Stimulated activated naive B cell treated with anti-CD40 and anti-IgM and Interleukin-4, amounts not matched to agents 10 μg/mL and 1 μg/mL and 100 μg/mL, for 72 hours (primary cell): ENCODE data around the gene ZBTB16.
A peak's percentile ranks its signal among the peaks of the same experiment; 100 is the strongest.

ENCODE experiments used
- ATAC-seq, 2 donors: fragments of 150-1000 bp; cut with Tn5 transposase; replicated peaks; 2 replicates each; pipeline ENCODE4 v1.10.0; 2021; ENCODE audit warnings: moderate library complexity in 1 of 2
- DNase-seq: peaks from one replicate; pipeline ENCODE4 v3.0.0; 2021
- H3K27ac Mint-ChIP-seq: one replicate; pipeline ENCODE4 v1.8.0; 2022; ENCODE audit warnings: mild to moderate bottlenecking, mixed read lengths
- H3K27me3 Mint-ChIP-seq, 2 donors: one replicate each; pipeline ENCODE4 v1.8.0; 2022; ENCODE audit warnings: mixed read lengths in 2 of 2
- H3K36me3 Mint-ChIP-seq, 2 donors: one replicate each; pipeline ENCODE4 v1.8.0; 2022; ENCODE audit warnings: mixed read lengths in 2 of 2, mild to moderate bottlenecking in 1 of 2
- H3K4me1 Mint-ChIP-seq, 2 donors: one replicate each; pipeline ENCODE4 v1.8.0; 2022; ENCODE audit warnings: mixed read lengths in 2 of 2, mild to moderate bottlenecking in 1 of 2
- H3K4me3 Mint-ChIP-seq, 2 donors: one replicate each; pipeline ENCODE4 v1.8.0; 2022; ENCODE audit warnings: mild to moderate bottlenecking in 2 of 2, mixed read lengths in 2 of 2, moderate library complexity in 1 of 2
- H3K9me3 Mint-ChIP-seq, 2 donors: one replicate each; pipeline ENCODE4 v1.8.0; 2022; ENCODE audit warnings: mixed read lengths in 2 of 2, mild to moderate bottlenecking in 1 of 2

ZBTB16 gene

DNA sequence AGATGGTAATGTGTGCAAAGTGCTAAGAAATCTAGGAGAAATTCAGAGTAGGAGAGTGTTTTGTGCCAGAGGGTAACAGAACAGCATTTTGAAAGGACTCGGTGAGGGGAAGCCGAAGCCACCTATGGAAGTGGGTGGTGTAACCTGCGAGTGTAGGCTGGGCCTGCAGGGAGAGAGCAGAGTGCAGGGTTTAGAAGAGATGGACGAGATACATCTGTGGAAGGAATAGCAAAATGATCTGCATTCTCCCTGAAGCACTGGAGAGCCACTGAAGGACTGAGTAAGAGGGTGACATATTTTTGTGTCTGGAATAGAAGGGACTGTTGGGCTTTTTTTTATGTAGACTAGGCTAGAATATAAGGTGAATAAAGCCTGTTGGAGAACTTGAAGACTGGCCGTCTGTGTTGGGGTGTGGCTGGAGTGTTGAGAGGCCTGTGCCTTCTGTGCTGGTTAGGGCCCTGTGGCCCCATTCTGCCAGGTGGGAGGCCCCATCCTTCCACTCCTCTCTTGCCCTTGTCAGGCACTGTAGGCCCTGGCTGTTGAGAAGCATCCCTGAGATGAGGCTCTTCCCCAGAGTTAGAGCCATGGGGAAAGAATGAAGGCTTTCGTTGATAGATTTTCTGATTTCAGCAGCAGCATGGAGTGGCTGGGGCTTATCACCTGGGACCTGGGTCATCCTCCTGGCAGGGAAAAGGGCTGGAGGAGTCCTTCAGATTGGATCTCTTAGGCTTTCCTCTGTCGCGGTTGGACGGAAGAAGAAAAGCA, 102.2 kb downstream of the ZBTB16 start:
- H3K4me1 Mint-ChIP-seq, result peaks cover 71 to 99% of the 10 kb centered on the region in 2 donors
- H3K27ac Mint-ChIP-seq, result peak overlapping the region; percentile 74
- H3K9me3 Mint-ChIP-seq, result peaks cover 3 to 5% of the 10 kb centered on the region in 2 donors
- H3K27me3 Mint-ChIP-seq, result no peaks in the 10 kb centered on the region
- no peak for DNase-seq
- no peak overlapping the region for H3K4me3 Mint-ChIP-seq
- ATAC-seq, result no peak
- H3K36me3 Mint-ChIP-seq, result peaks cover 0 to 6% of the 10 kb centered on the region in 2 donors

DNA sequence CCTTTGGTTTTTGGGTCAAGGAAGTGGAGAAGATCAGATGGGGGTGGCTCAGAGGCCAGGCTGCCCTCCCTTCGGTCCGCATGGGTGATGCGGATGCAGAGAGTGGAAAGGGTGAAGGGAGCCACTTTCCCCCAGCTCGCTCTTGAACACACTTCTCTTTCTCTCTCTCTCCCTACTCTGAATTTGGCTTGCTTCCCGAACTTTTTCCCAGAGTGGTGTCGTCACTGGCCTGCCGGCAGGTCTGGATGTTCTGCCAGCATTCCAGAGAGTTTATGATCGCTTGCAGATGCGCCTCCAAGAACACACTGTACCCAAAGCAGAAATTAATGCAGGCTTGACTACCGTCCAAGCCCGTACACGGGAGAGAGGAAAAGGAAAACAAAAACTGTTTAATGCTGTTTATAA, 103.2 kb downstream of the ZBTB16 start:
- peaks cover 72 to 100% of the 10 kb centered on the region in 2 donors for H3K4me1 Mint-ChIP-seq
- H3K9me3 Mint-ChIP-seq, result peaks cover 3 to 5% of the 10 kb centered on the region in 2 donors
- peaks cover 0 to 6% of the 10 kb centered on the region in 2 donors for H3K36me3 Mint-ChIP-seq
- peak overlapping the region; percentile 76 for H3K27ac Mint-ChIP-seq
- DNase-seq (no peak), ATAC-seq (no peak)
- peak overlapping the region; percentile 77 to 79 for H3K4me3 Mint-ChIP-seq
- H3K27me3 Mint-ChIP-seq, result no peaks in the 10 kb centered on the region

DNA sequence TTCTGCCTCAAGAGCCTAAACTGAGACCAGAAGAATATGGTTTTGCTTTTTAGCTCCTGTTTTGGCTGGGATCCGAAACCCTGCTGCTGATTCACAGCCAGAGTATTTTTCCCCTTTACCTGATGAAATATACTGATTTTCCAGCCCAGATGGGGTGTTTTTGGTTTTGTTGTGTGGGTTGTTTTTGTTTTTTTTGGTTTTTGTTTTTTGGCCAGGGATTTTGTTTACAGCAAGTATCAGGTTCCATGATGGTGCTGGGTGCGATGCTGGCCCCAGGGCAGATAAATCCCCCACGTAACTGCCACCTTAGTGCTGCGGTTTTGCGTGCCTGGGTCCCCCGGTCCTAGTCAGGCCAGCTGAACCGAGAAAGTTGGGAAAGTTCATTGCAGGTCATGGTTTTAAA, 103.7 kb downstream of the ZBTB16 start:
- no peak for DNase-seq
- H3K9me3 Mint-ChIP-seq, result peaks cover 3 to 5% of the 10 kb centered on the region in 2 donors
- no peaks in the 10 kb centered on the region for H3K27me3 Mint-ChIP-seq
- peaks cover 0 to 2% of the 10 kb centered on the region in 2 donors for H3K36me3 Mint-ChIP-seq
- H3K4me3 Mint-ChIP-seq, result peak overlapping the region; percentile 11 to 63
- H3K27ac Mint-ChIP-seq, result peak overlapping the region; percentile 57
- no peak for ATAC-seq
- peaks cover 72 to 100% of the 10 kb centered on the region in 2 donors for H3K4me1 Mint-ChIP-seq

DNA sequence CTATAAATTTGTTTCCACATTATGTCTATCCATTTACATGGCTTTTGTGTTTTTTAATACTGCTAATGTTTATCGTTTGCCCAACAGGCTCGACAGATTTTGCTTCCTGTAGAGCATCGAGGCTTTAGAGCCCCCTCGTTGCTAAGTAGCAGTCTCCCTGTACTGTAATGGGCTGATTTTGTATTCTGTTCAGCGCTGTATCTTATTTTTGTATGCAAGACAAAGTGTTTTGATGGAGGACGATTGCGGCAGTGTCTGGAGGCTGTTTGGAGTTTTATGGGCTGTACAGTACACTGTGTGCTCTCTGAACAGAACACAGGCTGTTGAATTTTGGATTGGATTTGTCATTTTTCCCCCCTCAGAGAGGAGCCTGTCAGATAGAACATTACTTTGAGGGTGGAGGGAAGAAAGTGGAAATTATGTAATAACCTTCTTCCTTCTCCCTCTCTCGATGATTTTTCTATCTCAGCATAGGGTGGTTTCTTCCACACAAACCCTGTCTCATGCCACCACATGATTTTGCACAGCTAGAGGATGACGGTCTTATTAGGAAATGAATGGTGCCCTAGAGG, 104.4 kb downstream of the ZBTB16 start:
- H3K27ac Mint-ChIP-seq, result no peak overlapping the region
- DNase-seq (no peak), ATAC-seq (no peak)
- H3K4me3 Mint-ChIP-seq, result peak overlapping the region in 1 of 2 donors; percentile 63
- peaks cover 3 to 5% of the 10 kb centered on the region in 2 donors for H3K9me3 Mint-ChIP-seq
- no peaks in the 10 kb centered on the region for H3K27me3 Mint-ChIP-seq
- peaks cover 74 to 100% of the 10 kb centered on the region in 2 donors for H3K4me1 Mint-ChIP-seq
- H3K36me3 Mint-ChIP-seq, result no peaks in the 10 kb centered on the region

DNA sequence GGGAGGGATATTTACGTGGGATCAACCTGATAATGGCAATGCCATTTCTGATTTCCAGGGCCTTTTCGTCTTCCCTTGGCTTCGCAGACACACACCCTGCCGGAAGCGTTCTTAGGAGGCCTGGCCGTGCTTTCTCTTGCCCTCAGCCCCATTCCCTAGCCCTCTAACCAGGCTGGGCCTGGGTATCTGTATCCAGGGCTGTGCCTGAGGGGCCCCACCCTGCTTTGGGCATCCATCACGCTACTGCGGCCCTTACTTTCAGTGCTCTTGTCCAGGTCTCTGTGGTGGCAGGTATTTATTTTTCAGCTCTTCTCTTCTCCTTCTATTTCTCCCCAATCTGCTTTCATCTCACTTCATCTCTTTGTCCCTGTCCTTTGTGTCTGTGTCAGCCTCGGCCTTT, 105.0 kb downstream of the ZBTB16 start:
- Mint-ChIP-seq H3K4me1 (peaks cover 75 to 100% of the 10 kb centered on the region in 2 donors), H3K27ac (no peak overlapping the region), H3K27me3 (no peaks in the 10 kb centered on the region), H3K4me3 (no peak overlapping the region), H3K36me3 (no peaks in the 10 kb centered on the region), H3K9me3 (peaks cover 3 to 5% of the 10 kb centered on the region in 2 donors)
- no peak for ATAC-seq
- no peak for DNase-seq

DNA sequence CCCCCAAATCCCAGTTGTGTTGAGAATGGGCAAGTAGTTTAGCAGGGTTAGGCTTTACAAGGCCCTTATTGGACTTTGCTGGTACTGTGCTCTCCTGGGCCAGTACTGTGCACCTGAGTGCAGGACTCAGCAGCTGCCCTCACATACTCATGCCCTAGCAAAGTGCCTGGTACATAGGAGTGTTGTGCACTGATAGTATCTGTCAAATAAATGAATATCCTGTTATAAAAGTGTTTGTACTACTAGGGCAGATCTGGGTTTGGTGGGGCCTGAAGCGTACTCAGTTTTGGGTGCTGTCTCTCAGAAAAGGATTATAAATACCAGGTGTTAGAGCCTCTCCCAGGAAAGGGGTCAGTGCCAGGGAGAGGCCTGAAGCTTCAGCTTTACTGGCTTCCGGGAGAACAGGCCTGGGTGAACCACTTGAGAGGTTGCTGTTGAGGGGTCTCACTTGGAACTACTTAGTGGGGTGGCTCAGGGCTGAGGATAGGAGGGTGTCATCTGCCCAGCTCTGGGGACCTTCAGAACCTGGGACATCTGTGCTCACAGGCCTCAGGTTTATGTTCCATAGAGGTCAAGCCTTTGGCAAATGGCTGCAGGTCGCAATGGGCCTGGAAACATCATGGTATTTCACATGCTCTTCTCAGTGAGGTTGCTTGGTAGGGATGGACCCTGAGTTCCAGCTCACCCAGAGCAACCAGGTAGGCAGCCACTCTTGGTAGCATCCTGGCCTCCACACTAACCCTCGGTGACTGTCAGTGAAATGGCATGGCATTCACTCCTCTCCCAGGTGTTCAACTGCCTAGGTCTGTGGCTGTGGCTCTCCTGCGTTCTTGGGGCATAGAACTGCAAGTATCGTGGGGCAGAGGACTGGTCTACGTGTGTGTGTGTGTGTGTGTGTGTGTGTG, 106.1 kb downstream of the ZBTB16 start:
- Mint-ChIP-seq H3K27ac (peak overlapping the region; percentile 27), H3K27me3 (no peaks in the 10 kb centered on the region), H3K36me3 (no peaks in the 10 kb centered on the region), H3K4me3 (no peak overlapping the region), H3K4me1 (peaks cover 72 to 98% of the 10 kb centered on the region in 2 donors), H3K9me3 (peaks cover 3 to 5% of the 10 kb centered on the region in 2 donors)
- ATAC-seq (peak in 1 of 2 donors; percentile 1), DNase-seq (no peak)

DNA sequence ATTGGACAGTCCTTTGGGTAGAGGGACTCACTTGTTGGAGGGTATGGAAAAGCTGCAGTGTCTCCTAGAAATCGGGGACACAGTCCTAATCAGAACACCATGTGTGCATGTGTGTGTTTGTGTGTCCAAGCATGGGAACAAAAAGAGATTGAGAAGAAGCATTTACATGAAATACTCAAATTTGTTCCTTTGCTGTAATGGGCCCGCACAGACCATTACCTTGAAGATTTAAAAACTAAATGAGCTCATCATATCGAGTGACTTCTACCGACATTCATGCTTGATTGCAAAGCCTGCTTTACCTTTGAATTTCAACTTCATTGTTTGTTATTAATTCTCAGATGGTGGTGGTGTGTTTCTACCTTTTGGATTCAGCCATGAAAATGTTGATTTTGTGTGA, 106.9 kb downstream of the ZBTB16 start:
- H3K4me3 Mint-ChIP-seq, result peak overlapping the region; percentile 64 to 65
- no peaks in the 10 kb centered on the region for H3K36me3 Mint-ChIP-seq
- no peak for DNase-seq
- peak; percentile 41 to 50 for ATAC-seq
- H3K27me3 Mint-ChIP-seq, result no peaks in the 10 kb centered on the region
- peak overlapping the region; percentile 85 for H3K27ac Mint-ChIP-seq
- peaks cover 65 to 93% of the 10 kb centered on the region in 2 donors for H3K4me1 Mint-ChIP-seq
- peaks cover 1 to 2% of the 10 kb centered on the region in 2 donors for H3K9me3 Mint-ChIP-seq

DNA sequence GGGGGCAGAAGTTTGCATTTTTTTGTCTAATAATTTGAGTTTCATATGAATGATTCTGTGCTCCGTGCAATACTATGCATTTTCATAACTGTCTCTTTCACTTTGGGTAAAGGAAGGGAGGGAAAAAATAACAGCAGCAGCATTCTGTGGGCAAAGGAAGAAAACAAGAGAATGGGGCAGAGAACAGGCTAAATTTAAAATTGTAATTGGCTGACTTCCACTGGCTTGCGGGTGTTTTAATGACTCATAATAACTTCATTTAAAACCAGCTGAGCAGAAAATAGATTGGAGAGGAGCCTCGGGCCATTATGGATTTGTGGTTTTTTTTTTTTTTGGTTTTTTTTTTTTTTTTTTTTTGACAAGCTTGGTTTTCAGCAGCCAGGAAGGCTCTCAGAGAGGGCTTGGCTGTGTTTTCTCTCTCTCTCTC, 107.4 kb downstream of the ZBTB16 start:
- Mint-ChIP-seq H3K27ac (peak overlapping the region; percentile 85), H3K9me3 (no peaks in the 10 kb centered on the region), H3K27me3 (no peaks in the 10 kb centered on the region), H3K4me1 (peaks cover 65 to 93% of the 10 kb centered on the region in 2 donors), H3K4me3 (peak overlapping the region; percentile 64 to 65), H3K36me3 (no peaks in the 10 kb centered on the region)
- DNase-seq (no peak), ATAC-seq (peak; percentile 66 to 73)

DNA sequence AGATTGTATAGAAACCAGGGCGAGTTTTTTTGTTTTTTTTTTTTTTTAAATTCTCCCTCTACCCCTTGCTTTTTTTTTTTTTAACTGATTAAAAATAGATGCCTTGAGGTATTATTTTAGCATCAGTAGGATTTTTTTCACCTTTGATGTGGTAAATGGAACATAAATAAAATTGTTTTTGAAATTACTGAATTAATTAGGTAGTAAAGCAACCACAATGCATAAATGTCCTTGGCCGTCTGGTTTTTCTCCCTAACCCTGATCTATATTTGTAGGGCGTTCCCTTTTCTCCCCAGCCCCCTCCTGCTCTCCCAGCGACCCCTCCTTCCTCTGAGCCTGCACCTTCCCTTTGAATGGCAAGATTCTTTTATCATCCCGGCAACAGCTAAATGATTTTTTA, 107.8 kb downstream of the ZBTB16 start:
- Mint-ChIP-seq H3K4me3 (peak overlapping the region; percentile 51 to 57), H3K36me3 (no peaks in the 10 kb centered on the region), H3K27me3 (no peaks in the 10 kb centered on the region), H3K4me1 (peaks cover 68 to 93% of the 10 kb centered on the region in 2 donors), H3K9me3 (no peaks in the 10 kb centered on the region), H3K27ac (peak overlapping the region; percentile 68)
- ATAC-seq (no peak), DNase-seq (no peak)

DNA sequence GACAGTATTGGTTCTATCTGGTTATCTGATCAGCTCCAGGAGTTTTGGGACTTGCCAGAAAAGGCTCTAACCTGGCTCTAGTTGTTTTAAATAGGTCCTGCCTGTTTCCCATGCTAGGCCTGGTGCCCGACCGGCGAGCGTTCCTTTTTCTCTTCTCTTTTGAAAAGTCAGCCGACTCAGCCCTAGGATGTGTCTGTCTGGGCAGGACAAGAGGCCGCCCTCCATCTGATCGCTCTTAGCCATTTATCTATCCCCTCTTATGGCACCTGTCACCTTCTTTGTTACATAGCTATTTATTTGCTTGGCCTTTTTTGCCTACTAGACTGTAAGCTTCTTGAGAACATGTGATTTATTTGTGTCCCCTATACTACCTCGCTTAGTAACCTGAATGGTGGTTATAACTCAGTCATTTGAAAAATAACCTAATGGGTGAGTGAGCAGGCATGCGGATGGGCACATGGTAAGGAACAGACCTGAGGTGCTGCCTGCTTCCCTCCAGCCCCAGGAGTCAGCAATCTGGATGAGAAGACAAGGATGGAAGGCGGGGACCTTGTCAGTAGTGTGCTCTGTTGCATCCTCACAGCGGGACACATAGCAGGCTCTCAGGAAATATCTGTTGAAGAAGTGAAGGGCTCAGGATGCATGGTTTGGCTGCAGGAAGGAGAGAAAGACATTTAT, 108.4 kb downstream of the ZBTB16 start:
- Mint-ChIP-seq H3K4me3 (peak overlapping the region; percentile 51 to 57), H3K4me1 (peaks cover 69 to 93% of the 10 kb centered on the region in 2 donors), H3K27me3 (no peaks in the 10 kb centered on the region), H3K9me3 (no peaks in the 10 kb centered on the region), H3K27ac (peak overlapping the region; percentile 68), H3K36me3 (no peaks in the 10 kb centered on the region)
- ATAC-seq (no peak), DNase-seq (no peak)

DNA sequence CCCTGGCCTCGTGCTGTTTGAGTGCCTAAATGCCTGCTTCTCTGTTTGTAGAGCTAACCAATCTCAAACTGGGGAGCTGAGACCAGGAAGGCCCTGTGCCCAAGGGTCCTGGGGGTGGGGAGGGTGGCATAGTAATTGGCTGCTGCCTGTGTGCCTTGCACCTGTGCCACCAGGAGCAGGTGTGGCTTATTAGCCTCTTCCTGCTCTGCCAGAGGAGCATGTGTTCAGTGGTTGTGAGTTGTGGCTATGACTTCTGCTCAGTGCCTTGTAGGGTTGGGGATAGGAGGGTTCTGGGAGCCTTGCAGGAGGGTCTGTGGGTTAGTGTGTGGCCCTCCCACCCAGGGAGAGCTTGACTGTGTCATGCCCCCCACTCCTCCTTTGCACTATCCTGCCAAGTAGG, 109.2 kb downstream of the ZBTB16 start:
- H3K36me3 Mint-ChIP-seq, result no peaks in the 10 kb centered on the region
- no peaks in the 10 kb centered on the region for H3K9me3 Mint-ChIP-seq
- no peaks in the 10 kb centered on the region for H3K27me3 Mint-ChIP-seq
- peak overlapping the region; percentile 21 for H3K27ac Mint-ChIP-seq
- no peak for ATAC-seq
- no peak for DNase-seq
- H3K4me3 Mint-ChIP-seq, result no peak overlapping the region
- H3K4me1 Mint-ChIP-seq, result peaks cover 68 to 93% of the 10 kb centered on the region in 2 donors

DNA sequence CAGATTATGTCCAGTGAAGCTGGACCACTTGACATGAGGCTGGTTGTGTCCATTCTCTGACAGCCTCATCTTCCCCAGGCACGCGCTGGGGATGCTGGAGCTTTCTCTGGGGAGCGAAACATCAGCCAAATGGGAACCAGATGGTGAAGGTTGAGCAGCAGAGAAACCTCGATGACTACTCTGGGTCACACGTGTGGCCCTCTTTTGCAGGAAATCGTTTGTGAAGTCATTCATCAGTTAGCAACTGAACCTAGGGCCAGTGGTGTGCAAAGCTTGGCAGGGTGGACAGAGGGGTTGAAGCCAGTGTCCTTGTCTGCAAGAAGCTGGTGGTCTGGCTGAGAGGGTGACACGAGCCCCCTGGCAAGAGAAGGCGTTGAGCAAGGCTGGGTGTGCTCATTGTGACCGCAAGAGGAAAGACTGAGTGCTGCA, 109.8 kb downstream of the ZBTB16 start:
- H3K4me1 Mint-ChIP-seq, result peaks cover 65 to 93% of the 10 kb centered on the region in 2 donors
- no peaks in the 10 kb centered on the region for H3K36me3 Mint-ChIP-seq
- no peak overlapping the region for H3K4me3 Mint-ChIP-seq
- no peaks in the 10 kb centered on the region for H3K9me3 Mint-ChIP-seq
- H3K27me3 Mint-ChIP-seq, result no peaks in the 10 kb centered on the region
- ATAC-seq, result no peak
- H3K27ac Mint-ChIP-seq, result peak overlapping the region; percentile 65
- DNase-seq, result no peak

DNA sequence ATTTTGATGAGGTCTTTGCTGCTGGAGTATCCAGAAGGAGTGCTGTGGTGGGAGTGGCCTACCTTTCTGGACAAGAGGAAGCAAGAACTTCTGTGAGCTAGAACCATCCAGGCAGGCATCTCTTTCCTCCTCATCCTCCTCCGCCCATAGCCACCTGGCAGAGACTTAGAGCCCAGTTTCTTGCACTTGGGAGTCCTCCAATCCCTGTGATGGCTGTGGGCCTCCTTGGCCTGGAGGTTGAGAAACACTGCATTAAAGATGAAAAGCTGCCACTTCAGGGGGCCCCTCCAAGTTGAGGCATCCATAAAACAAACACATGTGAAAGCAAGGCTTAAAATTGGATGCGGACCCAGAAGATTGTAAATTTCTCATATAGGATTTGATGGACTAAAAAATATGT, 110.3 kb downstream of the ZBTB16 start:
- Mint-ChIP-seq H3K27ac (no peak overlapping the region), H3K36me3 (no peaks in the 10 kb centered on the region), H3K4me3 (no peak overlapping the region), H3K4me1 (peaks cover 65 to 90% of the 10 kb centered on the region in 2 donors), H3K27me3 (no peaks in the 10 kb centered on the region), H3K9me3 (no peaks in the 10 kb centered on the region)
- ATAC-seq, result no peak
- no peak for DNase-seq

DNA sequence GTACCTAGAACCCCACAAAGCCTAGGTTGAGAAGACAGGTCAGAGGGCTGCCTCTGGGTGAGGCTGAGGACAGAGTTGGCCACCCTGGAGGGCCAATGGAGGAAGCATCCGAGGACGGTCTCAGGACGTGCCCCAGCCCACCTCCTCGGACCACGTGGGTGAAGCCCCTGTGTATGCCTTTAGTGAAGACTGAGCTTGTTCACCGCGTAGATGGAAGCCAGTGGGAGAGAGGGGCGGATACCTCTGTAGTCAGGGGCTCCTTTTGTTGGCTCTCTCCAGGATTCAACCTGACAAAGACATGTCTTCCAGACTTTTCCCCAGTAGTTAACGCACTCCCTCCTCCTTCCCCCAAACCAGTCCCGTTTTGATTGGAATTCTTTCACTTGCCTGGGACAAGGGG, 110.7 kb downstream of the ZBTB16 start:
- Mint-ChIP-seq H3K4me1 (peaks cover 63 to 89% of the 10 kb centered on the region in 2 donors), H3K4me3 (no peak overlapping the region), H3K36me3 (no peaks in the 10 kb centered on the region), H3K9me3 (no peaks in the 10 kb centered on the region), H3K27ac (no peak overlapping the region), H3K27me3 (no peaks in the 10 kb centered on the region)
- no peak for ATAC-seq
- no peak for DNase-seq
